Measurements from ENCODE around the gene MBNL2. TPM values are rescaled to one million over a fixed set of nuclear protein-coding genes. Genes with fewer than 3 reads are reported as not detected.

The MBNL2 gene
- total RNA-seq, 4 donors from 2014 or later = 92.8 to 132 (median 101) TPM

DNA sequence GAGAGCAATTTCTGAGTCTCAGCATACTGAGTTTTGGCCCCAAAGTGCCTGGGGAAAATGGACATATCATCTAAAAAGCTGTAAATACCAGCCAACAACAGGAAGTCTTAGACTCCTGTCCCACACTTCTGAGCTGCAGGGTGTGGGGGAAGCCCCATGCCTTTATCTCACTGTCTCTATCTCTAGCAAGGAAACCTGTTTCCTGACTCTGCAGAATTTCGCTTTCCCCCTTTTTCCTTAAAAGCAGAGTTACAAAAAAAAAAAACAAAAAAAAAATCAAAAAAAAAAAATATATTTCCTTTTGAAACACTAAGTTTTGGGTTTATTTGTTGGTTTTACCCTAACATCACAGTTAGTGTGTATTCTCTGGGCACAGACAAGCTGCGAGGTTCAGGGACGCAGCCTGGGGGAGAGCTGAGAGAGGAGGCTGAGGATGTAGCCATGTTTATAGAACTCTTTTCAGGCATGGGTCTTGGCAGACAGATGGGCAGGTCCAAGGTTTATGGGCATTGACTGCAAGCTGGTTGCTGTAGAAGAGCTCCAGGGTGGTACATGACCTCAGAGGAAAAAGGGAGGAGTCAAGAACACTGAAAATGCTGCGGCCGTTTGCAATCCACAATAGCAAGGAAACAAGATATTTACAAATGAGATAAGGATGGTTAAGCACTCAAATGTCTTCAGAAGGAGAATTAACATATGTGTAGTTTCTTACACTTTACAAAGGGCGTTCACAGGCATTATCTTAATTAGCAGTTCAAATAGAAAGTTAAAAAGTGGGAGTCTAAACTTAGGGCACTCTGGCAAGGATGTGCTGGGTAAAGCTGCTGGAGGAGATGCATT is 4.9 kb downstream of the MBNL2 start:
- no peaks in the 10 kb centered on the region for H3K36me3 ChIP-seq
- peak overlapping the region; percentile 27 to 71 (median 47) for H3K4me3 ChIP-seq
- H3K27ac ChIP-seq (replicated peaks in 1 of 4) = peak overlapping the region; percentile 90 to 94 (median 92)
- H3K27me3 ChIP-seq = no peaks in the 10 kb centered on the region
- intact Hi-C loops (cut with DNase I) = loop anchor here (10.0 kb wide), 1 partner anchor 208 kb away; the partner anchor contains the start of gene RAP2A
- H3K4me1 ChIP-seq = peaks cover 62 to 73% (median 71%) of the 10 kb centered on the region in 4 donors
- H3K9me3 ChIP-seq = no peaks in the 10 kb centered on the region
- TF ChIP-seq, protein P1, sequence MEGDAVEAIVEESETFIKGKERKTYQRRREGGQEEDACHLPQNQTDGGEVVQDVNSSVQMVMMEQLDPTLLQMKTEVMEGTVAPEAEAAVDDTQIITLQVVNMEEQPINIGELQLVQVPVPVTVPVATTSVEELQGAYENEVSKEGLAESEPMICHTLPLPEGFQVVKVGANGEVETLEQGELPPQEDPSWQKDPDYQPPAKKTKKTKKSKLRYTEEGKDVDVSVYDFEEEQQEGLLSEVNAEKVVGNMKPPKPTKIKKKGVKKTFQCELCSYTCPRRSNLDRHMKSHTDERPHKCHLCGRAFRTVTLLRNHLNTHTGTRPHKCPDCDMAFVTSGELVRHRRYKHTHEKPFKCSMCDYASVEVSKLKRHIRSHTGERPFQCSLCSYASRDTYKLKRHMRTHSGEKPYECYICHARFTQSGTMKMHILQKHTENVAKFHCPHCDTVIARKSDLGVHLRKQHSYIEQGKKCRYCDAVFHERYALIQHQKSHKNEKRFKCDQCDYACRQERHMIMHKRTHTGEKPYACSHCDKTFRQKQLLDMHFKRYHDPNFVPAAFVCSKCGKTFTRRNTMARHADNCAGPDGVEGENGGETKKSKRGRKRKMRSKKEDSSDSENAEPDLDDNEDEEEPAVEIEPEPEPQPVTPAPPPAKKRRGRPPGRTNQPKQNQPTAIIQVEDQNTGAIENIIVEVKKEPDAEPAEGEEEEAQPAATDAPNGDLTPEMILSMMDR (IDR thresholded peaks at IDR 0.05) = no peak
- no peak for TF ChIP-seq POLR2A (IDR thresholded peaks at IDR 0.05; ENCODE audit: low read depth)
- peak; percentile 17 to 43 for TF ChIP-seq POLR2AphosphoS5 (IDR thresholded peaks at IDR 0.05)
- no peak for TF ChIP-seq EP300 (IDR thresholded peaks at IDR 0.05)
- no peak for DNase-seq (ENCODE audit: extremely low spot score)
- 33% methylated on average over 6 of the region's 6 CpGs for WGBS

DNA sequence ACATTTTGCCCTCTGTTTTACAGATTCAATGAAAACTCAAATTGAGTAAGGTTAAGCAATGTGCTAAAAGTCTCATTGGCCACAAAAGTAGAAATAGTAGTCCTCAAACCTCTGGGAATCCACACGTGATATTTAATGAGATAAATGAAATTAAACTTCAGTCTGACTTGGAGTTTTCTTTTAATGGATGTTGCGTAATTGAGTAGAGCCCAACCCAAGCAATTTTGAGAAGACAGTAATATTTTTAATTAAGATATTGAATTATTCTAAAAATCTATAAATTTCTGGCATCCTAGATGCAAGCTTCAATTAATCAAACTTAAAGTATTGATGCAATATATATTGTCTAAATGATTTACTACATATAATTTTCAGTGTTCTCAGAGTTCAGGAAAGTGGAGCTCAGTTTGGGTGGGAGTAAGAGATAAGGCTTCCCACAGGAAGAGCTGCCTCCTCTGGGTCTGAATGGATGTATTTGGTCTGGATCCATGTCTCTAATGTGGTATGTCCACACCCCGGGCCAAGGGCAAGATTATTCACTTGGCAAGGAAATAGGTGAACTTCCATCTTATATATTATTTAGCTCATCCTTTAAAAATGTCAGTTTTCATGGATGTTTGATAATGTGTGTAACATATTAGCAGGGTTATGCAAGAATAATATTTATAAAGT is 6.9 kb downstream of the MBNL2 start:
- H3K9me3 ChIP-seq = no peaks in the 10 kb centered on the region
- H3K27ac ChIP-seq (replicated peaks in 1 of 4) = peak overlapping the region in 2 of 4 donors; percentile 34 to 45
- H3K4me1 ChIP-seq = peaks cover 74 to 90% (median 89%) of the 10 kb centered on the region in 4 donors
- intact Hi-C loops (cut with DNase I) = loop anchor here (10.0 kb wide), 1 partner anchor 206 kb away; the partner anchor contains the start of gene RAP2A
- TF ChIP-seq EP300 (IDR thresholded peaks at IDR 0.05) = no peak
- TF ChIP-seq POLR2A (IDR thresholded peaks at IDR 0.05; ENCODE audit: low read depth) = no peak
- TF ChIP-seq, protein P1 (IDR thresholded peaks at IDR 0.05) = no peak
- no peak for DNase-seq (ENCODE audit: extremely low spot score)
- H3K4me3 ChIP-seq = no peak overlapping the region
- no peaks in the 10 kb centered on the region for H3K27me3 ChIP-seq
- H3K36me3 ChIP-seq = no peaks in the 10 kb centered on the region
- 67% methylated on average over 3 of the region's 3 CpGs for WGBS

DNA sequence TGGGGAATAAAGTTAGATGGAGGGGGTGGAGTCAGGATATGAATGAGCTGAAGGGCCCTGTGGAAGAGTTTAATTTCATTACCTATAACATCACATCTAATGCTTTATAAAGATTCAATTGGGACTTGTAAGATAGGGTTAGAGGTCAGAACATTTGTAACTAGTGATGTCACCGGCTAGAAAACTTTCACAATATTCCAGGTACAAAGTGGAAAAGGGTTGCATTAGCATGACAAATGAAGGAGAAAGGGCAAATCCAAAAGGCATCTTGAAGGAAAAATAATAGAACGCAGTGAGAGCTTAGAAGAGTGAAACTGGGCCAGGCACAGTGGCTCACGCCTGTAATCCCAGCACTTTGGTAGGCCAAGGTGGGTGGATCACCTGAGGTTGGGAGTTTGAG is 7.6 kb downstream of the MBNL2 start:
- Histone ChIP-seq H3K4me1 (peaks cover 80 to 97% (median 96%) of the 10 kb centered on the region in 4 donors), H3K4me3 (no peak overlapping the region), H3K9me3 (no peaks in the 10 kb centered on the region), H3K27me3 (no peaks in the 10 kb centered on the region), H3K27ac (replicated peaks in 1 of 4) (peak overlapping the region in 3 of 4 donors; percentile 11 to 45 (median 18)), H3K36me3 (no peaks in the 10 kb centered on the region)
- intact Hi-C loops (cut with DNase I) = loop anchor here (10.0 kb wide), 1 partner anchor 205 kb away; the partner anchor contains the start of gene RAP2A
- no peak for DNase-seq (ENCODE audit: extremely low spot score)
- 90% methylated on average over 3 of the region's 3 CpGs for WGBS
- TF ChIP-seq POLR2AphosphoS5 (IDR thresholded peaks at IDR 0.05) = no peak
- TF ChIP-seq POLR2A (IDR thresholded peaks at IDR 0.05; ENCODE audit: low read depth) = no peak
- TF ChIP-seq, protein P1 (IDR thresholded peaks at IDR 0.05) = no peak
- no peak for TF ChIP-seq EP300 (IDR thresholded peaks at IDR 0.05)

DNA sequence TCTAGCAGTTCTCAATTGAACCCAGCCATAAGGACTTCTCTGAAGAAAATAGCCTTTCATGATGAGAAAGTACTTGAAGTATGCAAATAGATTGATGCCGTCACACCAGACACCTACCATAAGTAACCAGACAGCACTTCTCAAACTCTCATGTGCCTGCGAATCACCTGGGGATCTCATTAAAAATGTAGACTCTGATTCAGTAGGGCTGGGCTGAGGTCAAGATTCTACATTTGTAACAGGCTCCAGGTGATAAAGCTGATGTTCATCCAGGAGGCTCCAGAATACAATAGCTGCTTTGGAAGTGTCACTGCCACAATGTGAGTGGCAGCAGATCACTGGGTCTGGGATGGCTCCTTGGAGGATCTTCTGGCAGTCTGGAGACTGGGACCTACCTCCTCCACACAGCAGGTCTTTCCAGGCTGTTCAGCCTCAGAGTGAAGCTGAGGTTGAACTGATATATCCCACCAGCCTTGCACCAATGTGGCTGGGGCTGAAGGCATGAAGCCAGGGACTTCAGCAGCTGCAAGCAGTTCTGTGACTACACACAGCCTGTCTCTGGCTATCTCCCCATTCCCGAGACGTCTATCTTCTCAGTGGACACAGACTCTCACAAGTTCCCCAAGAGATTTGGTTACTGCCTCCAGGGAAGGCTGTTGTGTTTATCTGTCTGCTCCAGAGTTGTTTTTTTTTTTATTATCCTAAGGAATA is 9.1 kb downstream of the MBNL2 start:
- TF ChIP-seq, protein P1 (IDR thresholded peaks at IDR 0.05) = no peak
- TF ChIP-seq POLR2AphosphoS5 (IDR thresholded peaks at IDR 0.05) (no peak), EP300 (IDR thresholded peaks at IDR 0.05) (no peak), POLR2A (IDR thresholded peaks at IDR 0.05; ENCODE audit: low read depth) (no peak)
- Histone ChIP-seq H3K4me1 (peaks cover 86 to 100% (median 97%) of the 10 kb centered on the region in 4 donors), H3K27ac (replicated peaks in 1 of 4) (peak overlapping the region; percentile 13 to 50 (median 32)), H3K27me3 (no peaks in the 10 kb centered on the region), H3K9me3 (no peaks in the 10 kb centered on the region), H3K4me3 (no peak overlapping the region), H3K36me3 (no peaks in the 10 kb centered on the region)
- intact Hi-C loops (cut with DNase I) = no loop called here
- 65% methylated on average over 4 of the region's 4 CpGs for WGBS
- DNase-seq (ENCODE audit: extremely low spot score) = no peak
